H1 (cell line): ENCODE results near the gene HMGXB3. TPM values are rescaled to one million over a fixed set of nuclear protein-coding genes. Genes with fewer than 3 reads are reported as not detected.

Source experiments
- CTCF ChIA-PET: fragments of 300-600 bp; sonication (Branson Sonifier 250); formaldehyde crosslinking; loops from one replicate; lab custom pipeline; 2021; ENCODE audit not compliant: partially characterized antibody; lab: Charles Lee
- POLR2A ChIA-PET: fragments of 300-600 bp; sonication (Branson Sonifier 250); formaldehyde crosslinking; loops from one replicate; lab custom pipeline; 2021; ENCODE audit warnings: inconsistent platforms; ENCODE audit not compliant: partially characterized antibody; lab: Charles Lee
- DNase-seq, 2 experiments: peaks; one replicate each; pipeline versions ENCODE4 v3.0.0 to v3.0.0-alpha.2; 2010 to 2022; ENCODE audit warnings: low spot score in 2 of 2, low read depth in 1 of 2, mixed read lengths in 1 of 2
- FAIRE-seq: peaks from 2 replicates; lab custom pipeline; 2011; peaks lifted over from hg19 to GRCh38; lab: Jason Lieb, UNC
- H2AFZ ChIP-seq: 2 replicates; pipeline ENCODE4 v1.8.1; 2012; ENCODE audit warnings: low read length, inconsistent platforms
- H2AK5ac ChIP-seq: 2 replicates; pipeline ENCODE4 v1.6.1; 2013; ENCODE audit warnings: low read depth, low read length
- H2BK120ac ChIP-seq: replicated peaks from 2 replicates; pipeline ENCODE3; 2013; ENCODE audit warnings: low read depth, low read length, inconsistent platforms
- H2BK12ac ChIP-seq: 2 replicates; pipeline ENCODE4 v1.6.1; 2013; ENCODE audit warnings: low read depth, low read length
- H2BK15ac ChIP-seq: 2 replicates; pipeline ENCODE4 v1.6.1; 2013; ENCODE audit warnings: low read length
- H2BK20ac ChIP-seq: 2 replicates; pipeline ENCODE4 v1.6.1; 2013; ENCODE audit warnings: low read length
- H2BK5ac ChIP-seq: 2 replicates; pipeline ENCODE4 v1.6.1; 2013; ENCODE audit warnings: low read depth, low read length
- H3K14ac ChIP-seq: 2 replicates; pipeline ENCODE4 v1.6.1; 2013; ENCODE audit warnings: inconsistent platforms; ENCODE audit not compliant: insufficient read length
- H3K18ac ChIP-seq: 2 replicates; pipeline ENCODE4 v1.6.1; 2013; ENCODE audit warnings: low read length; ENCODE audit errors: extremely low read depth
- H3K23ac ChIP-seq: 2 replicates; pipeline ENCODE4 v1.6.1; 2013; ENCODE audit warnings: inconsistent platforms; ENCODE audit not compliant: insufficient read length
- H3K23me2 ChIP-seq: 2 replicates; pipeline ENCODE4 v1.6.1; 2013; ENCODE audit warnings: low read depth, low read length
- H3K27ac ChIP-seq: 2 replicates; pipeline ENCODE4 v1.6.1; 2011; ENCODE audit warnings: low read depth, low read length, inconsistent platforms
- H3K27me3 ChIP-seq, 4 experiments: replicated peaks in 1 of 4; 1 replicate in 1 of 4; 2 replicates in 3 of 4; pipeline versions ENCODE4 v1.6.1 to v1.8.1; 2011 to 2013; ENCODE audit warnings: low read length in 3 of 4, mild to moderate bottlenecking in 3 of 4, inconsistent platforms in 2 of 4, mixed read lengths in 2 of 4, moderate library complexity in 1 of 4; ENCODE audit not compliant: control insufficient read depth in 3 of 4, insufficient read depth in 3 of 4; ENCODE audit errors: extremely low read depth in 1 of 4
- H3K36me3 ChIP-seq, 4 experiments: 2 replicates each; pipeline versions ENCODE4 v1.6.1 to v1.8.1; 2011 to 2013; ENCODE audit warnings: mild to moderate bottlenecking in 4 of 4, low read length in 3 of 4, moderate library complexity in 2 of 4, control low read depth in 1 of 4, inconsistent platforms in 1 of 4; ENCODE audit not compliant: insufficient read depth in 4 of 4, control insufficient read depth in 2 of 4
- H3K4ac ChIP-seq: replicated peaks from 2 replicates; pipeline ENCODE3; 2013; ENCODE audit warnings: low read length, low read depth, mixed read lengths, inconsistent platforms; ENCODE audit not compliant: insufficient read length
- H3K4me1 ChIP-seq, 4 experiments: replicated peaks in 1 of 4; 1 replicate in 1 of 4; 2 replicates in 3 of 4; pipeline versions ENCODE4 v1.6.1 to v1.8.1; 2011 to 2013; ENCODE audit warnings: low read length in 3 of 4, inconsistent platforms in 2 of 4, mixed read lengths in 1 of 4; ENCODE audit not compliant: insufficient read depth in 4 of 4, control insufficient read depth in 3 of 4
- H3K4me2 ChIP-seq, 2 experiments: 2 replicates each; pipeline versions ENCODE4 v1.6.1 to v1.8.1; 2011 to 2013; ENCODE audit warnings: low read depth in 2 of 2, low read length in 2 of 2, control low read depth in 1 of 2, inconsistent platforms in 1 of 2, mild to moderate bottlenecking in 1 of 2; ENCODE audit not compliant: insufficient read depth in 1 of 2
- H3K4me3 ChIP-seq, 4 experiments: fragments of 200-600, 300-600 bp in 1 of 4; sonication (generic), shearing (Covaris generic), sonication (Bioruptor Twin) in 1 of 4; 2 replicates each; pipeline versions ENCODE4 v1.5.1 to v1.8.1; 2011 to 2016; ENCODE audit warnings: low read length in 4 of 4, low read depth in 3 of 4, control low read depth in 2 of 4, inconsistent platforms in 2 of 4, mild to moderate bottlenecking in 2 of 4, mixed read lengths in 1 of 4, moderate library complexity in 1 of 4; ENCODE audit not compliant: insufficient read depth in 2 of 4; ENCODE audit errors: extremely low read depth in 1 of 4
- H3K56ac ChIP-seq: replicated peaks from 2 replicates; pipeline ENCODE3; 2013; ENCODE audit warnings: low read depth, mild to moderate bottlenecking, mixed read lengths, low read length, inconsistent platforms; ENCODE audit not compliant: insufficient read length
- H3K79me1 ChIP-seq: 2 replicates; pipeline ENCODE4 v1.6.1; 2013; ENCODE audit warnings: low read depth, low read length, control low read depth
- H3K79me2 ChIP-seq, 2 experiments: 2 replicates each; pipeline versions ENCODE4 v1.6.1 to v1.8.1; 2012 to 2013; ENCODE audit warnings: low read length in 2 of 2, mild to moderate bottlenecking in 2 of 2, inconsistent platforms in 1 of 2; ENCODE audit not compliant: insufficient read depth in 2 of 2, control insufficient read depth in 1 of 2
- H3K9ac ChIP-seq, 4 experiments: replicated peaks in 1 of 4; 1 replicate in 1 of 4; 2 replicates in 3 of 4; pipeline versions ENCODE4 v1.6.1 to v1.8.1; 2011 to 2013; ENCODE audit warnings: low read depth in 3 of 4, low read length in 3 of 4, control low read depth in 2 of 4, mild to moderate bottlenecking in 2 of 4, moderate library complexity in 2 of 4, inconsistent platforms in 1 of 4; ENCODE audit errors: extremely low read depth in 1 of 4
- H3K9me3 ChIP-seq, 2 experiments: 2 replicates each; pipeline versions ENCODE4 v1.6.1 to v1.8.1; 2012 to 2013; ENCODE audit warnings: mild to moderate bottlenecking in 2 of 2, moderate library complexity in 2 of 2, control low read depth in 1 of 2, inconsistent platforms in 1 of 2, low read depth in 1 of 2, low read length in 1 of 2, mixed read lengths in 1 of 2; ENCODE audit not compliant: insufficient read depth in 2 of 2
- H4K20me1 ChIP-seq, 2 experiments: replicated peaks in 1 of 2; 2 replicates each; pipeline versions ENCODE3 to v1.8.1; 2011 to 2013; ENCODE audit warnings: inconsistent platforms in 2 of 2, low read length in 2 of 2, mild to moderate bottlenecking in 1 of 2; ENCODE audit not compliant: insufficient read depth in 2 of 2, control insufficient read depth in 1 of 2
- H4K5ac ChIP-seq: 2 replicates; pipeline ENCODE4 v1.6.1; 2013; ENCODE audit warnings: low read length, low read depth, mixed read lengths, inconsistent platforms; ENCODE audit not compliant: insufficient read length
- H4K8ac ChIP-seq: 2 replicates; pipeline ENCODE4 v1.8.0; 2013; ENCODE audit warnings: mild to moderate bottlenecking, moderate library complexity, low read length, inconsistent platforms; ENCODE audit not compliant: insufficient read depth; ENCODE audit errors: extremely low read depth
- H4K91ac ChIP-seq: replicated peaks from 2 replicates; pipeline ENCODE3; 2013; ENCODE audit warnings: low read length, mixed read lengths, inconsistent platforms; ENCODE audit not compliant: insufficient read length
- BACH1 ChIP-seq: IDR thresholded peaks from 2 replicates; pipeline ENCODE4 v1.6.1; 2012; ENCODE audit warnings: low read length, improper control_type of control experiment
- CBX8 ChIP-seq: fragments of 300-800, 300-1000 bp; sonication (generic); IDR thresholded peaks from 2 replicates; pipeline ENCODE4 v1.7.1; 2016; ENCODE audit warnings: low read depth, low read length, borderline replicate concordance
- CTBP2 ChIP-seq: IDR thresholded peaks from 2 replicates; pipeline ENCODE4 v1.7.0; 2011; ENCODE audit warnings: borderline replicate concordance, mild to moderate bottlenecking, moderate library complexity, mixed read lengths, low read length; ENCODE audit not compliant: insufficient read depth, insufficient read length
- SP2 ChIP-seq: IDR thresholded peaks from 2 replicates; pipeline ENCODE4 v1.6.1; 2012; ENCODE audit warnings: mild to moderate bottlenecking, low read length, inconsistent platforms
- TBP ChIP-seq: IDR thresholded peaks from 2 replicates; pipeline ENCODE4 v1.6.1; 2011; ENCODE audit warnings: low read depth, low read length, improper control_type of control experiment
- TCF12 ChIP-seq: IDR thresholded peaks from 2 replicates; pipeline ENCODE4 v1.6.1; 2011; ENCODE audit warnings: low read depth, mild to moderate bottlenecking, low read length
- WGBS, 2 experiments: shearing (Covaris generic) in 1 of 2; methylation state at CpG; one replicate each; pipeline versions ENCODE4 v1.1.6 to v1.1.7; 2013 to 2015; ENCODE audit warnings: low lambda C conversion rate in 2 of 2, mixed read lengths in 2 of 2, inconsistent platforms in 1 of 2, low coverage in 1 of 2, missing lambda C conversion rate in 1 of 2; ENCODE audit not compliant: insufficient replicate concordance in 2 of 2, insufficient coverage in 1 of 2, insufficient read length in 1 of 2; ENCODE audit errors: extremely low coverage in 1 of 2, missing lambda C conversion rate in 1 of 2; 5-methylcytosine and 5-hydroxymethylcytosine counted together
- polyA plus RNA-seq, 7 experiments: library from polyadenylated mRNA; depleted of rRNA in 3 of 7; stranded (reverse) in 5 of 7; unstranded in 2 of 7; fragments of >200 nt in 5 of 7; fragments of 200-250 nt in 2 of 7; gene quantifications; 1 replicate in 5 of 7; 2 replicates in 1 of 7; 4 replicates in 1 of 7; pipeline versions ENCODE4 v1.2.1 to v1.2.3, GENCODE V29; 2011 to 2013; ENCODE audit warnings: missing spikeins in 2 of 7, mixed read lengths in 2 of 7
- total RNA-seq: library from RNA; stranded (reverse); fragmentation: NEBNext Ultra II Directional; extraction: Animal tissue kit (Norgen Biotek cat#: 25700); gene quantifications from 2 replicates; pipeline ENCODE4 v1.2.1, GENCODE V29; 2021

Gene HMGXB3
- total and polyA plus RNA-seq, 2 of the 8 experiments (the other 6 are each of a cell fraction or from before 2014, with no cell fraction given) = 26.8 to 28.0 TPM

DNA sequence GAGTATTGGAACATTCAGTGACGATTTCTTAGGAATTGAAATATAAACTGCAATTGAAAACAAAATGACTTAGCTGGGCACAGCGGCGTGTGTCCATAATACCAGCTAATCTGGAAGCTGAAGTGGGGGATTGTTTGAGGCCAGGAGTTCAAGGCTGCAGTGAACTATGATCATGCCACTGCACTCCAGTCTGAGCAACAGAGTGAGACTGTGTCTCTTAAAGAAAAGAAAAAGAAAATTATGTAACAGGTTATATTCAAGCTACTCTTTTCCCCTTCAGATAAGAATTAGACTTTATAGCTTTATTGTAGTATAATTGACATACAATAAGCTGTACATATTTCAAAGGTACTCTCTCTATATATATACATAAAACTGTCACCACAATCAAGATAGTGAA is 33.6 kb upstream of the HMGXB3 start:
- Histone ChIP-seq H3K4me1 (no peaks in the 10 kb centered on the region), H2AK5ac (no peak overlapping the region), H3K79me2 (no peaks in the 10 kb centered on the region), H2BK15ac (no peak overlapping the region), H3K14ac (no peak overlapping the region), H3K23ac (no peak overlapping the region), H4K91ac (no peak overlapping the region), H2BK12ac (no peak overlapping the region), H4K5ac (no peak overlapping the region), H4K20me1 (peaks cover 0 to under 1% of the 10 kb centered on the region in 2 experiments), H3K4ac (no peak overlapping the region), H4K8ac (no peak overlapping the region), H2BK20ac (no peak overlapping the region), H3K4me2 (no peak overlapping the region), H3K9ac (0 out of 7 replicates have a peak overlapping the region, but pooled peaks of 1 of the 4 experiments have one; percentile 18), H3K36me3 (no peaks in the 10 kb centered on the region), H2AFZ (no peak overlapping the region), H2BK5ac (no peak overlapping the region), H3K9me3 (no peaks in the 10 kb centered on the region), H3K4me3 (no peak overlapping the region), H2BK120ac (no peak overlapping the region), H3K27ac (no peak overlapping the region), H3K23me2 (no peaks in the 10 kb centered on the region), H3K56ac (no peak overlapping the region), H3K79me1 (no peaks in the 10 kb centered on the region), H3K18ac (no peak overlapping the region), H3K27me3 (peaks cover 0 to under 1% (median 0%) of the 10 kb centered on the region in 4 experiments; a peak in 1 of 7 replicates)
- FAIRE-seq (no peak), DNase-seq (no peak)
- POLR2A ChIA-PET = no interaction called here
- 97% methylated on average over 3 of the region's 3 CpGs; no CpG with 5 or more reads in 1 of the 2 experiments for WGBS, 2 experiments
- CTCF ChIA-PET = interaction anchor here (0.6 to 6.8 kb wide), 9 partner anchors 9 to 671 kb away, joined by 3 to 41 read pairs (median 4); no protein-coding TSS in a partner anchor
- TF ChIP-seq CTBP2 = no peak
- TF ChIP-seq BACH1 = no peak
- TF ChIP-seq TBP = no peak
- no peak for TF ChIP-seq CBX8
- TF ChIP-seq TCF12 = no peak
- no peak for TF ChIP-seq SP2
